Stomach (tissue), 4 donors: ENCODE results near the gene AMHR2.
"Not testable (repeated sequence)": the region's sequence is repeated elsewhere in the genome, so short reads cannot be mapped to it uniquely, and the experiment has no call there.

Experiments used
- EP300 ChIP-seq: sonication (generic); formaldehyde crosslinking; IDR thresholded peaks from one replicate; pipeline ENCODE4 v1.6.1; 2017; ENCODE audit warnings: antibody characterized with exemption
- POLR2A ChIP-seq, 4 donors: fragments of 450-650 bp; IDR thresholded peaks; one replicate each; pipeline ENCODE4 v1.6.1; 2016; ENCODE audit warnings: antibody characterized with exemption in 4 of 4, control low read depth in 2 of 4, mild to moderate bottlenecking in 1 of 4, moderate library complexity in 1 of 4
- POLR2AphosphoS5 ChIP-seq, 3 donors: sonication (generic); formaldehyde crosslinking; IDR thresholded peaks; one replicate each; pipeline ENCODE4 v1.6.1; 2016; ENCODE audit warnings: antibody characterized with exemption in 3 of 3
- TF ChIP-seq, protein P1 (sequence below), 7 experiments: fragments of 450-650 bp in 4 of 7; fragments of 200-600 bp in 3 of 7; sonication (generic) in 3 of 7; IDR thresholded peaks; one replicate each; pipeline ENCODE4 v1.5.1; 2016 to 2019; ENCODE audit warnings: antibody characterized with exemption in 7 of 7, control low read depth in 2 of 7, mild to moderate bottlenecking in 1 of 7

DNA sequence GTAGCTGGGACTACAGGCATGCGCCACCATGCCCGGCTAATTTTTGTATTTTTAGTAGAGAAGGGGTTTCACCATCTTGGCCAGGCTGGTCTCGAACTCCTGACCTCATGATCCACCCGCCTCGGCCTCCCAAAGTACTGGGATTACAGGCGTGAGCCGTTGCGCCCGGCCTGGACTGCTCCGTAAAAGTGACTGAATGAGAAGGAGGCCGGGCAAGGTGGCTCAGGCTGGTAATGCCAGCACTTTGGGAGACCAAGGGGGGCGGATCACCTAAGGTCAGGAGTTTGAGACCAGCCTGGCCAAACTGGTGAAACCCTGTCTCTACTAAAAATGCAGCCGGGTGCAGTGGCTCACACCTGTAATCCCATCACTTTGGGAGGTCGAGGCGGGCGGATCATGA is 21.3 kb upstream of the AMHR2 start:
- TF ChIP-seq, protein P1, sequence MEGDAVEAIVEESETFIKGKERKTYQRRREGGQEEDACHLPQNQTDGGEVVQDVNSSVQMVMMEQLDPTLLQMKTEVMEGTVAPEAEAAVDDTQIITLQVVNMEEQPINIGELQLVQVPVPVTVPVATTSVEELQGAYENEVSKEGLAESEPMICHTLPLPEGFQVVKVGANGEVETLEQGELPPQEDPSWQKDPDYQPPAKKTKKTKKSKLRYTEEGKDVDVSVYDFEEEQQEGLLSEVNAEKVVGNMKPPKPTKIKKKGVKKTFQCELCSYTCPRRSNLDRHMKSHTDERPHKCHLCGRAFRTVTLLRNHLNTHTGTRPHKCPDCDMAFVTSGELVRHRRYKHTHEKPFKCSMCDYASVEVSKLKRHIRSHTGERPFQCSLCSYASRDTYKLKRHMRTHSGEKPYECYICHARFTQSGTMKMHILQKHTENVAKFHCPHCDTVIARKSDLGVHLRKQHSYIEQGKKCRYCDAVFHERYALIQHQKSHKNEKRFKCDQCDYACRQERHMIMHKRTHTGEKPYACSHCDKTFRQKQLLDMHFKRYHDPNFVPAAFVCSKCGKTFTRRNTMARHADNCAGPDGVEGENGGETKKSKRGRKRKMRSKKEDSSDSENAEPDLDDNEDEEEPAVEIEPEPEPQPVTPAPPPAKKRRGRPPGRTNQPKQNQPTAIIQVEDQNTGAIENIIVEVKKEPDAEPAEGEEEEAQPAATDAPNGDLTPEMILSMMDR (IDR thresholded peaks at IDR 0.05), result not testable (repeated sequence)
- not testable (repeated sequence) for TF ChIP-seq POLR2A (IDR thresholded peaks at IDR 0.05); EP300; POLR2AphosphoS5 (IDR thresholded peaks at IDR 0.05)
